Activated T-cell treated with anti-CD3 and anti-CD28 coated beads for 4 hours (primary cell): Measurements from ENCODE around the gene CPNE5.

ENCODE experiments used
- DNase-seq: peaks from one replicate; pipeline ENCODE4 v3.0.0-alpha.2; 2020

Gene CPNE5

DNA sequence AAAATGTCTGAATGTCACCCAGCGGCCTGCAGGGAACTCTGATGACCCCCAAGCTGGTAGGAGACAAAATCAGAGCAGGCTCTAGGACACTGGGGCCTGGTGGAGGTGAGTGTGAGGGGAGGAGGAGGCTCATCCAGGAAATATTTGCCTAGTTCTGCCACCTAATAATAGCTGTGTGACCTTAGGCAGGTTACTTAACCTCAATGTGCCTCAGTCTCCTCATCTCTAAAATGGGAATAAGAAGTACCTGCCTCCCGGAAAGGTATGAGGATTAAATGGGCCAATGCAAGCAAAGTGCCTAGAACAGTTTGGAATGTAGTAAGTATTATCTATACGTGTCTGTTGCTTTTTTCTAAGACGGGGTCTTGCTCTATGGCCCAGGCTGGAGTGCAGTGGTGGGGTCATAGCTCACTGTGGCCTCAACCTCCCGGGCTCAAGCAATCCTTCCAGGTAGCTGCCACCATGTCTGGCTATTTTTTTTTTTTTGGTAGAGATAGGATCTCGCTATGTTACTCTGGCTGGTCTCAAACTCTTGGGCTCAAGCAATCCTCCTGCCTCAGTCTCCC, 81.2 kb downstream of the CPNE5 start:
- no peak for DNase-seq

DNA sequence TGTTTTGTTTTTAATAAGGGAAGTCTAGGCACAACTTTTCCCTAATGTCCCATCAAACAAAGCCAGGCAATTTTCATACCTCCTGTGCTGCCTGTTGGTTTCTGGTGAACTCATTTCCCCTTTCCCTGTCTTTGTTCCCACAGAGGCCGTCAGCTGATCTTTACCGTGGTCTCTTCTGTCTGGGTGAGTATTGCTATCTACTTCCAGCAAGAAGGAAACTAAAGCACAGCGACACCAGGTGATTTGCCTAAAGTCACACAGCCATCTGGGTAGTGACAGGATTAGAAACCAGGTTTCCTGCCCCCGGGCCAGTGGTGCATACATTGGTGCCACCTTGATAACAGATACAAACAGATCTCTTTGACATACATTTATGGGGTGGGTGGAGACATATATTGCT, 82.0 kb downstream of the CPNE5 start:
- DNase-seq, result no peak

DNA sequence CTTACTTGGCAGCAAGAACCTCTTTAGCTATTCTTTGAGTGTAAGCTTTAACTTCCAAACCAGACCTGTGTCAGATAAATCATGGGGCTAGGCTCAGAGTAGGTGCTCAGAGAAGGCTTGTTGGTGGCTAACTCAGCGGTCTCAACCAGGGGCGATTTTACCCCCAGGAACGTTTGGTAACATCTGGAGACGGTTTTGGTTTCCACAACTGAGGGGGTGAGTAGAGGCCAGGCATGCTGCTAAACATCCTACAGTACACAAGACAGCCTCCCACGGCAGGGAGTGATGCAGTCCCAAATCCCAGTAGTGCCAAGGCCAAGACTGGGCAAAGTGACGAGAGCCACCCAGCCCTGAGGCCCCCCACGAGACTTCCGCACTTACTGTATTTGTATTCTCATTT, 82.5 kb downstream of the CPNE5 start:
- no peak for DNase-seq

DNA sequence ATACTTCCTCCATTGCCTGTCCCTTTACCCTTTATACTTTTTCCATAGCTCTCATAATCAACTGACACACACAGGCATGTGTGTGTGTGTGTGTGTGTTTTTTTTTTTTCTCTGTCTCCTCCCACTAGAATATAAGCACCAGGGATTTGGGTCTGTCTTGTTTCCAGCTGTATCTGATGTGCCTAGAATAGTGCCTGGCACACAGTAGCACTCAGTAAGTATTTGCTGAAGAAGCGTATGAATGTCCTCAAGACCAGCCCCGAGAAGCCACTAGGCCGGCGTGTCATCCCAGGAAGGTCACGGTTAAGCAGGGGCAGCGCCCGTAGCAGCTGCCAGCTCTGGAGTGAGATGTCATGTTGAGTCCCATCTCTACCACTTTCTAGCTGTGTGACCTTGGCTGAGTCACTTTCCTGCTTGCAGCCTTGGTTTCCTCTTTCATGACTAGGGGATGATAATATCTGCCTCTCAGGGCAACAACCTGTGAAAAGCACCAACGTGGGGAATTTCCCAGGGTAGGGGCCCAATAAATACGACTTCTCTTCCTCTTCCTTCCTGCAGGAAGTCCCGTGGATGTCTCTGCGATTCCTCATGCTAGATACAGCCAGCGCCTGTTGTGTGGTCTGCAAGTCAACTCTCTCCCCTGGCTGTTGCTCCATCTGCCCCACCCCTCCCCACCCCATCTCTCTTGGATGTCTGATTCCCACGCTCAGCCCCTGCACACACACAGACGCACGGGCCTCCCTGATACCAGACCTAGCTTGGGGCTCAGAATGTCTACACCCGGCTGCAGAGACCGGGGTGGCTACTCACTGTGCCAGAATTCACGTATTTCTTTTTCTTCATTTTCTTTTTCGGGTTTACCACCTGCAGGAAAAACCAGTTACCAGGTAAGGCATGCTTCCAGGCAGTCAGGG, 83.6 kb downstream of the CPNE5 start:
- DNase-seq, result peak; percentile 57

DNA sequence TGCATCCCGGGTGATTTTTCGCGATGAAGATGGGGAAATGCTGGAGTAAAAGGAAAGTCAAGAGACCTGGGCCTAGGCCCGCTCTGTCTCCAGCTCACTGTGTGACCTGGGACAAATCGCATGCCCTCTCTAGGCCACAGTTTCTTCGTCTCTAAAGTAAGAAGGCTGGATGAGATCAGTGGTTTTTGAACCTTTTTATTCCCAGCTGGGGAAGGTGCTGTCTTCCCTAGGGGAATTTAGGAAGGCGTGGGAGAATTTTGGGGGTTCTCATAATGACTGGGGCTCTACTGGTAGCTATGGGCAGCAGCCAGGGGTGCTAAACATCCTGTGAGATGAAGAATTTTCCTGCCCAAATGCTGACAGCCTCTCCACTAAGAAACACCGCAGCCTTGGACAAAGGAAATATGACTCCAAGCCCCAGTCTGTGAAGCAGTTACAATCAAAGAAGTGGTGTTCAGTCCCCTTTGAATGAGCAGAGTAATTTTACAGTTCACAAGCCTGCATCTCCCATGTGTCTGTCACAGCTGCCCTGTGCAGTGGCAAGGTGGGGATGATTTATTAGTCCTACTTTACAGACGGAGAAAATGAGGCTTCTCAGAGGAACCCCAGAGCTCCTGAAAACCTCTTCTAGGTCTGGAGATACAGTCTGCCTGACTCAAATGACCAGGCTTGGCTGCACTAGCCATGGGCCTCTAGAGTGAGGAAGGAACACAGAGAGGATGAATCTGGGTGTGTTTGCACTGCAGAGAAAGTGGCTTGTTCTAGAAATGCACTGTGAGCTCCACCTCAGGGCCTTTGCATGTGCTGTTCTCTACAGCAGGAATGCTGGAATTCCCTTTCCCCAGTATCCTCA, 84.4 kb downstream of the CPNE5 start:
- DNase-seq, result no peak

DNA sequence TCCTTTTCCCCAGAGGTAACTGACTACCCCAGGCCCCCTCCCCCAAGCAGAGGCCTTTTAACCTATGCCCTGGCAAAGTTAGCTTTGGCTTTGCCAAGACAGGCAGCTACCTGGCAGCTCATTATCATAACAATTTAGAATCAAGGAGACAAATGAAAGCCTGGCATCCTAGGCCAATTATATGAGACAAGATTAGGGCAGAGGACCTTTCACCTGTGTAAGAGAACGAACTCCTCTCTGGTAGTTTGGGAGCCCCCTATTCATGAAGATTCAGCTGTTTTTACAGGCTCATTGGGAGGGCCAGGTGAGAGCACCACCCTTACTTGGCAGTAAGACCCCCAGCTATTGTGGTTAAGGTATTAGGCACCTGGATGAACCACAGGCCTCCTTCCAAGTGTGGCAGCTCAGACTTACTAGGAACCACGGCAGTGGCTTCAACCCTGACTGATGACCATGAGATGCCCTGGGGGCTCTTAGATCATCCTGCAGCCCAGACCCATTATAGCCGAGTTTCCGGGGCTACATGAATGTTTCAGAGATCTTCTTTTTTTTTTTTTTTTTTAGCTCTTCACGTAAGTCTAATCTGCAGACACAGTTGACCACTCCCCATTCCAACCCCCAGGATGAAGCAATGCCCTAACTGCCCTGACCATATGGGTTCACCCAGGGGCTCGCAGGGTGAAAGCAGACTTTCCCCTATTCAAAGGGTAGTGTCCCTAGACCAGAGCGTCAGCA, 85.4 kb downstream of the CPNE5 start:
- no peak for DNase-seq

DNA sequence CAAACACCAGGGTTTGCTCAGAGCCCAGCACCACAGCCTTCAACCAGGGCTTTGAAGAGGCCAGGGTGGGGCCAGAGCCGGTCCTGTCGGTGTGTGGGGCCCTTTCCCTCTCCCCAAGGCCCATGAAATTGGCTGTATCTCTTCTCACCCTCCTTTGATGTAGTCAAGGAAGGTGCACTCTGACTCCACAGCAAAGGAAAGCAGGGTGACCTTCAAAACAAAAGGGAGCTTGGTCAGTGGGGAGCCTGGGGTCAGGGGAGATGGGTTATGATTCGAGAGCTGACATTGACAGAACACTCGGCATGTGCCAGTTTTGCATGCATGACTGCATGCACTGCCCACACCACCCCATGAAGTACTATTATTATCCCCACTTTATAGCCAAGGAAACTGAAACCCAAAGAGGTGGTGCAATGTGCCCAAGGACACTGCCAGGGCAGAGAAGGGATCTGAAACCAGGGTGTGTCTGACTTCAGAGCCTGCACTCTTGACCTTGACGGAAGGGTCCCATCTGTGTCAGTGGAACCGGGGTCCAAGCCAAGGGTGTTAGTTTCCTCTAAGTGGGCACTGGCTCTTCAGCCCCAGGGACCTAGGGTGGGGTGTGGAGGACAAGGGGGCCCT, 86.2 kb downstream of the CPNE5 start:
- no peak for DNase-seq

DNA sequence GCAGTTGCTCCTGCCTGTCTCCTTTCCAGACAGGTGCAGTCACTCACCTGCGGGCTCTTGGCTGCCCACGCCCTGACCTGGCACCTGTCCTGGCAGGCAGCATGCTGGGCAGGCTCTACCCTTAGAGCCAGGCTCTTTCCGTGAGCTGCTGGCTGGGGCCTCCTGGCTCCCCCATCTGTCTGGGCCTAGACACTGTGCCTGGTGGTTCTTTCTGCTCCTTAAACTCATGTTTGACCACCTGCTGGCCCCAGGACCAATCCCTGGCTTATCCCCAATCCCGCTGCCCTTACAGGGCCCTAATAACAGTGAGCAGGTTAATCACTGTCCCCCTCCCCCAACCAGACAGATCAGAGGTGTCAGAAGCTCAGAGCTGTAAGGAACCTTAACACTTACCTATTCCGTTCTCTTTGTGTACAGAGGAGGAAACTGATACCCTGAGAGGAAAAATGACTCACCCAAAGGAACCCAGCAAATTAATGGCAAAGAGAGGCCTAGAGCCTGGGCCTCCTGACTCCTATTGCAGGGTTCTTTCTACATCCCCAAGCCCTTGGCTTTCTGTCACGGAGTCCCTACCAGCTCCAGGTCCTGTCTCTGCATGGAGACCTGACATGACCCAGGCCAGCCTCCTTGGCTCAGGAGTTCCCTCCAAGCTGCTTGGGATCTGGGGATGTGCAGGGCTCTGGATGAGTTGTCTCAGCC, 86.9 kb downstream of the CPNE5 start:
- no peak for DNase-seq

DNA sequence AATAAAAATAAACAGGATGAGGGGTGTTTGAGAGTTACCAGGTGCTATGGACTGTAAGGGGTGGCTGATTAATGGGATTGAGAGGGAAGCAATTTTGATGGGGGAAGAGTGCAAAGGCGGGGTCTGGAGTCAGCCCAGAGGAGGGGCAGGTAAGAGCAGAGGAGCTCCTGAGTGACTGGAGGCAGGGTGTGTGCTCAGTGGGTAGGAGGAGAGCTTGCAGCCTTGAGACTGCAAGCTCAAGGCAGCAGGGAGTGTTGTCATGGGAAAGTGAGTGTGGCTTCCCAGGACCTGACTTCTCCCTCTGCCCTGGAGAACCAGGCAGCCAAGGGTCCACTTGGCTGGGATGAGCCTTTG, 87.4 kb downstream of the CPNE5 start:
- no peak for DNase-seq

DNA sequence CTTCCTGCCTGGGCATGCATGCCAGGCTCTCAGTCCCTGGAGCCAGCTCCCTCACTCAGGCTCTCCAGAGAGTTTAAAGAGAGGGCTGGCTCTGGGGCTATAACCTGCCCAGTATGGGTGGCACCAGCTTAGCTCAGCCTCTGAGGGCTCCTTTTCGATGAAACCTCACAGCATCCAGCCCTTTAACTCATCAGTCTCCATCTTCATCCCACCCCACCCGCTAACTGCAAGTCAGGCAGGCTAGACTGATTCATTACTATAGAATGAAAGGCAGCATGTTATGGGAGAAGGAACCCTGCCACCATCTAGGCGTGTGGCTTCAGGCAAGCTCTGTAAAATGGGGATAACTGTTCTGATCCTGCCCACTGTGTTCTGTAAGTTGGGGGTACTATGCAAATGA, 88.2 kb downstream of the CPNE5 start:
- no peak for DNase-seq

DNA sequence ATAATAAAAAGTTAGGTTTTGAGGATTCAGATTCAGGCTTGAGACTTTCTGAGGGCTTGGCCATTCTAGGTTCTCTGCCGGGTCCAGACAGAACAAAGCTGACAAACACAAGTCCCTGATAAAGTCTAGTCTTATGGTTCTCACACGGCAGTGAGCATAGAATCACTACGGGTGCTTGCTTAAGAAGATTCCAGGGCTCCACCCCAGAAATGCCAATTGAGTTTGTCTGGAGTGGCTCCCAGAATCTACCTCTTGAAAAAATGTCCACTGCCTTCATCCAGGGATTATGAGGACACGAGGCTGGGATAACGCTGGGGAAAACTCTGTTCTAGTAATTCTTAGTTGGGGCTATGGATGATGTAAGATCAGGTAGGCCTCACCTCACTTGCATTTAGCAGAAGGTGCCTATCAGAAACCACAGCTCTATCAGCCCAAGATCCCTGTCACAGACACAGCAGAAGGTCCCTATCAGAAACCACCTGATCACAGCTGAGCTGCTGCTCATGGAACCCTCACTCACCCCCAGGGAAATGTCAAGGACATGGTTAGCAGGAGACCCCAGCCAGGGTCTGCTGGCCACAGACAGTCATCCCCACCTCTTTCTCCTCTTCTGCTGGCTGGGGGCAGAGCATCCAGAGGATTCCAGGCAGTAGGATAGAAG, 89.3 kb downstream of the CPNE5 start:
- DNase-seq, result no peak

DNA sequence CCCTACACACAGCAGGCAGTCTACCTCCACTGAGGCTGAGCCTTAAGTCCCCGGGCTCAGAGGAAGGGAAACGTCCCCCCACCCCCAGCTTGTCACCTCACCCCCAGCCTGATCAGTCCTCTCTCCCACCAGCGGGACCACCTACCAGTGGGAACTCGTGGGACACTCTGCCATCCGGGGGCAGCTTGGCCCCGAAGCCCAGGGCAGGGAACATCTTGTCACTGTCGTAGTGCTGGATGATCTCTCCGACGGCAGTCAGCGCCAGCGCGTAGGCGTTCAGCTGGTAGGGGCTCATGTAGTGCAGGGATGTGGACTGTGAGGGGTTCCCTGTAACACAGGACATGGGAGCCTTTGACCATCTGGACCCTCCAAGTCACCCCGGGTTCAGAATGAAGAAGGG, 93.0 kb downstream of the CPNE5 start:
- no peak for DNase-seq

DNA sequence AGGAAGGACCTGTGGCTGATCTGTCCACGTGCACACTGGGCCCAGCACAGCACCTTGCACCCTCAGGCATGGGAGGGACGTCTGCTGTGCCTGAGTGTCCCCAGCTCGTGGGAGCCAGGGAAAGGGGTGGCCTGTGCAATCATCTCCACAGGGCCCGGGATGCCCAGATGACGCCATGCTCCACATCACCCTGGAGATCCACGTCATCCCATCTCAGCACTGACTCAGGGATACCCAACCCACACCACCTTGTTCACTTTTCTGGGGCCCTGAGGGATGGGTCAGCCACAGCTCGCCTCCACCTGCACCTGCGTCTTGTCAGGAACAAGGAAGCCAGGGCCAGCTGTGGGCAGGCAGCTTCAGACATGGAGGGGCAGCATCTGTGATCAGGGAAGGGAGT, 93.4 kb downstream of the CPNE5 start:
- no peak for DNase-seq

DNA sequence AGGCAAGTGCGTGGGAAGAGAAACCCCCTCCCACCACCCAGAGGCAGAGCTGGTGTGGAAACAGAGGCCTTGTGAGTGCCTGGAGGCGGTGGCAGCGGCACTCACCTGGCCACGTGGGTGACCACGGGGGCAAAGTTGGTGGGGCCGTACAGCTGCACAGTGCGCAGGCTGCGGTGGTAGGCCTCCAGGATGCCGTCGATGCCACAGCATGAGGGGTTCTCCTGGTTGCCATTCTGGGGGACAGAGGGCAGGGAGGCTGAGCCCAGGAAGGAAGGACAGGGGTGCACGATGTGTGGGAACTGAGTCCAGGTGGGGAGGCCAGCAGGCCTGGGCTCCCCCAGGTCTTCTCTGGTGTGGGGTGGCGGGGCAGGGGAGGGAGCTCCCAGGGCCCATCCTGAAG, 94.0 kb downstream of the CPNE5 start:
- no peak for DNase-seq

DNA sequence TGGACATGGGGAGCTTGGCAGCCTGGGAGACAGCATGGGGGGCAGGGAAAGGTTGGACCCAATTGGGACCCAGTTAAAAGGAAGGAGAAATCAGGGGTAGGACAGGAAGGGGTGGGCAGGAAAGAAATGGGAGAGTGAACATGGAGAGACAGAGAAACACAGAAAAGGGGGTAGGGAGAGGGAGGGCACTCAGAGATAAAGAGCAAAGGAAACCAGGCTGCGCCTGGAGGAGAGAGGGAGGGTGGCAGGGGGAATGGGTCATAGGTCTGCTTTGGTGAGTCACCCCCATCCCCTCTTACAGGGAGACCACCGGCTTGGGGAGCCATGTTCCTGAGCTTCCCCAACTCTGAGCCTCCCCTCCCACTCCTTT, 95.0 kb downstream of the CPNE5 start:
- DNase-seq, result no peak

DNA sequence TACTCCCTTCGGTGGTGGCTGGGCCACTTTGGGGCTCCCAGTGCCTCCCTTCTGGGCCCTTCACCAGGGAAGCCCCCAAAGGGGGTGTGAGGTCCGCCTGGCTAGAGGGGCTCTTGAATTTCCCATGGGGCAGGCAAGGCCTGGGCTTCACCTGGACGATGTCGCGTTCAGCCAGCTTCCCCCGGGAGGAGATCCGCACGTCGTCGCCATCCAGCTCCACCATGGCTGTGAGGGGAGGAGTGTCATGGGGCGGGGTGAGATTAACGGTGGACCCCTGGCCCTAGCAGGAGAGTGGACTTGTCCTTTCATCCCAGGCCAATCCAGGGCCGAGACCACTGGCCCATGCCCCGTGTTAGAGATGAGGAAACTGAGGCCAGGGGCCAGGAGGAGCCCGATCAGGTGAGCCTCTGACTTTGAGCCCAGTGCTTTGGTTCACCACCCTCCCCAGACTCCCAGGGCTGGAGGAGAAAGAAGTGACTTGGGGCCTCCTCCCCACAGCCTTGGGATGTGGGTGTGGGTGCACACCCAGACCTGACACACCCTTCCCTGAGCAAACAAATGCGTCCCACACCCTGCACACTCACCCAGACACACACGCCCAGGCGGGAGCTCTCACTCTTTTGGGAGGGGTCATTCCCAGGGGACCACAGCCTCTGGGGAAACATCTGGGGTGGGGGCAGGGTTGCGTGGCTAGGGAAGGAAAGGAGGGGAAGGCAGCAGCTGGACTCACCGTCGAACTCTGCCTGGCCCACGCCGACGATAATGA, 95.5 kb downstream of the CPNE5 start:
- DNase-seq, result no peak

DNA sequence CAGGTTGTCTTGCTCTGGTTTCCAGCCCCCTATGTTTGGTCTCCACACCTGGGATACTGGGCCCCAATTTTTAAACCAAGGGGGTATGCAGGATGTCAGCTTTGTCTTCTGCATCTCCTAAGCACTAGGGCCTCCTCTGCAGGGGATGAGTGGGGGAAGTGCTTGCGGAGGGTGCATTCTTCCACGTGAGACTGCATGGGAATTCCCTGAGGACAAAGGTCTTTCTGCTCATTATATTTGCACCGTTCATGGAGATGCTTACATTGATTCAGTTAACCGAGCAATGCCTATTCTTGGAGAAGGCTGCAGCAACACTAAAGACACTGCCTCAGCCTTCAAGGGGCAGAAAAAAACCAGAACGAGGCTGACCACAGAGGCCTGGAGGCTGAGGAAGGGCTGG, 96.2 kb downstream of the CPNE5 start:
- DNase-seq, result no peak

DNA sequence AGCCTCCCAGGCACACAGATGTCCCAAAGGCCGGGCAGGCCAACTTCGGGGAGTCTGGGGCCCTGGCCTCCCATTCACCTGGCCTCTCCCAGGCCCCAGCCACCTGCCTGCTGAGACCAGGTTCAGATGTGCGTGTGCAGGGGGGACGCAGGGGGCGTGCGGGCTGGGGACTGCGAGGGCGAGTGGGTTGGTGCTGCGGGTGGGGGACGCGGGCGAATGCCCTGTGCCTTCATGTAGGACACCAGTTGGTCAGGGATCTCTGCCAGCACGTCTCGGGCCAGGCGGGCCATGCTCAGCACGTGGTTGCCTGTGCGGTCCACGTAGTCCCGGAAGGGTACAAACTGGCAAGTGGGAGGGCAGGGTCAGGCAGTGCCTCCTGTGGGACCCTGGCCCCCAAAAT, 97.1 kb downstream of the CPNE5 start:
- no peak for DNase-seq

DNA sequence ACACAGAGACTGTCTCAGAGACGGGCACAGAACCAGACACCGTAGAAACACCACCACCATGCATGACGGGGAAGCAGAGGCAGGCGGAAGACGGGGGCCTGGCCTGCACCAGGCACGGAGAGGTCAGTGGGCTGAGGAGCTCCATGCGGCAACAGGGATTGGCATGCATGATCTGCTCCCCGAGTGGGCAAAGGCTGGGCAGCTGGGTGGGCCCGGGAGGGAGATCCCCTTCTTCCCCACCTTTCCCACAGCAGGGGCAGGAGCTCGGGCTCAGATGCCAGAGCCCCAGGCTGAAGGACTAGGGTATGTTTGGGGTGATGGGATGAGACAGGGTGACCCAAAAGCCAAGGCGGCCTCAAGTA, 98.4 kb downstream of the CPNE5 start:
- no peak for DNase-seq

DNA sequence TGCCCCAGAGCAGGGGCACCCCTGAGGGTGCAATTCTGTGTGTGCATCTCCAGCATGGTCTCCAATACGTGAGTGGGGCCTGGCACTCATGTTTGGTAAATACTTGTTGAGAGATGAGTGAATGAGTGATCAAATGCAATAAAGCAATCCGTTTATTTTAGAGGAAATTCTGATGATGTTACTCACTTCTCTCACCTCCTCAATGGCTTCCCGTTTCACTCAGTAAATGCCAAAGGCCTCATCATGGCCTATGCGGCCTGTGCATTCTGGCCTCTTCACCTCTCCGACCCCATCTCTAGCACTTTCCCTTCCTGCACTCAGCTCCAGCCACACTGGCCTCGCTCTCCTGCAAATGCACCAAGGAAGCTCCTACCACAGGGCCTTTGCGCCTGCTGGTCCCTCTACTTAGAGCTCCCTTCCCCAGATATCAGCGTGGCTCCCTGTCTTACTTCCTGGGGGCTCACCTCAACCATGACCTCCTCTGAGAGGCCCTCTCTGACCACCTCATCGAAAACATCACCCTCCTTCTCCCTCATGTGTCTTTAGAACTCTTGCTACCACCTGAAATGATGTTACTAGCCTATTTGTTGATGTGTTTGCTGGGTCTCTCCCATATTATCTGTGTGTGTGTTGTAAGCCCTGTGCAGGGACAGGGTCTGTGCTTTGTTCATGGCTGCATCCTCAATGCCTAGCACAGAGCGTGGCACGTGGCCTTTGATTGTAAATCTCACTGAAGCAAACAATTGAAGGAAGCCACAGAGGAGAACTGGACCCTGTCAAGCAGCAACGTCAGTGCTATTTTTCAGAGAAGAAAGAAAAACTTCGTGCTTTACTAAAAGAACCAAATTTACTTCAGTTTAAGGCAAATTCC, 99.1 kb downstream of the CPNE5 start:
- no peak for DNase-seq
